A549 (cell line): ENCODE results near the gene KIR3DL2.
"Not testable (repeated sequence)": the region's sequence is repeated elsewhere in the genome, so short reads cannot be mapped to it uniquely, and the experiment has no call there.

Experiments used
- CBX2 ChIP-seq: fragments of 200-600 bp; sonication (generic); IDR thresholded peaks from 2 replicates; pipeline ENCODE4 v1.6.1; 2016; ENCODE audit warnings: low read depth, mild to moderate bottlenecking, borderline replicate concordance
- CEBPB ChIP-seq, 2 experiments: fragments of >200 bp in 1 of 2; sonication (Bioruptor Twin) in 1 of 2; formaldehyde crosslinking in 1 of 2; IDR thresholded peaks; 2 replicates each; pipeline ENCODE4 v1.6.1; 2012 to 2016
- CHD2 ChIP-seq: fragments of 150-350 bp; IDR thresholded peaks from 2 replicates; pipeline ENCODE4 v1.6.1; 2014; ENCODE audit warnings: low read length; ENCODE audit not compliant: partially characterized antibody
- CHD4 ChIP-seq: fragments of 200-600 bp; sonication (generic); IDR thresholded peaks from 2 replicates; pipeline ENCODE4 v1.6.1; 2016; ENCODE audit warnings: antibody characterized with exemption, mild to moderate bottlenecking, borderline replicate concordance
- EP300 ChIP-seq, 2 experiments: fragments of >200 bp; sonication (Bioruptor Twin); formaldehyde crosslinking; IDR thresholded peaks; 2 replicates in 1 of 2; 3 replicates in 1 of 2; pipeline ENCODE4 v1.6.1; 2016 to 2017
- ESRRA ChIP-seq: fragments of 150-350 bp; IDR thresholded peaks from 2 replicates; pipeline ENCODE4 v1.6.1; 2014; ENCODE audit warnings: mild to moderate bottlenecking, low read length, borderline replicate concordance
- RCOR1 ChIP-seq: fragments of 150-350 bp; IDR thresholded peaks from 2 replicates; pipeline ENCODE4 v1.6.1; 2014; ENCODE audit warnings: antibody characterized with exemption, low read length, low read depth
- SREBF2 ChIP-seq: fragments of 450-650 bp; IDR thresholded peaks from 2 replicates; pipeline ENCODE4 v1.6.1; 2014; ENCODE audit warnings: mild to moderate bottlenecking, moderate library complexity
- ZFP36 ChIP-seq: fragments of 450-650 bp; IDR thresholded peaks from 2 replicates; pipeline ENCODE4 v1.6.1; 2014; ENCODE audit warnings: borderline replicate concordance; ENCODE audit not compliant: partially characterized antibody
- ZNF302 ChIP-seq: fragments of 250-450 bp; sonication (Bioruptor Pico); IDR thresholded peaks from 2 replicates; pipeline ENCODE4 v1.9.0; 2021; ENCODE audit warnings: inconsistent platforms, mild to moderate bottlenecking, moderate library complexity
- TF ChIP-seq, protein P1 (sequence below): fragments of 450-650 bp; IDR thresholded peaks from 2 replicates; pipeline ENCODE4 v1.6.1; 2014; ENCODE audit warnings: antibody characterized with exemption
- TF ChIP-seq, protein P2 (sequence below): fragments of >200 bp; sonication (Bioruptor Twin); formaldehyde crosslinking; IDR thresholded peaks from 3 replicates; pipeline ENCODE4 v1.5.1; 2016
- TF ChIP-seq, protein P3 (sequence below): IDR thresholded peaks from 2 replicates; pipeline ENCODE4 v1.6.1; 2012

DNA sequence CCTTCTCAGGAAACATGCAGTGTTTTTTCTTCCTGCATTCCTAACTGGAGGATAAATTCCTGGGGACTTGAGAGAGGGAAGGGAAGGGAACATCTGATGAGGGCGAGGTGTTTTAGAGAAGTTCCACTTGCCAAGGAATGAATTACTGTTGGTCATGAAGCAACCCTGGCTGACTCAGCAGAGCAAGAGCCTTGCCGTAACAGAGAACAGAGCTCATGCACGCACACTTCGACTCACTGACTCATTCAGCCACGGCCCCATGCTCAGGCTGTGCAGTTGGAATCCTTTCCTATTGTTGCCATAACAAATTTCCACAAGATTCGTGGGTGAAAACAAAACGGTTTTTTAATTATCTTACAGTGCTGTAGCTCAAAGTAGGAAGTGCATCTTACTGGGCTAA, 24.9 kb upstream of the KIR3DL2 start:
- TF ChIP-seq ESRRA; CHD4; CBX2; CEBPB (IDR thresholded peaks at IDR 0.05); ZFP36; EP300 (IDR thresholded peaks at IDR 0.05); SREBF2; CHD2; ZNF302 (CRISPR knock-in tag); RCOR1: not testable (repeated sequence)
- TF ChIP-seq, protein P1, sequence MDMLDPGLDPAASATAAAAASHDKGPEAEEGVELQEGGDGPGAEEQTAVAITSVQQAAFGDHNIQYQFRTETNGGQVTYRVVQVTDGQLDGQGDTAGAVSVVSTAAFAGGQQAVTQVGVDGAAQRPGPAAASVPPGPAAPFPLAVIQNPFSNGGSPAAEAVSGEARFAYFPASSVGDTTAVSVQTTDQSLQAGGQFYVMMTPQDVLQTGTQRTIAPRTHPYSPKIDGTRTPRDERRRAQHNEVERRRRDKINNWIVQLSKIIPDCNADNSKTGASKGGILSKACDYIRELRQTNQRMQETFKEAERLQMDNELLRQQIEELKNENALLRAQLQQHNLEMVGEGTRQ, result not testable (repeated sequence)
- TF ChIP-seq, protein P2, sequence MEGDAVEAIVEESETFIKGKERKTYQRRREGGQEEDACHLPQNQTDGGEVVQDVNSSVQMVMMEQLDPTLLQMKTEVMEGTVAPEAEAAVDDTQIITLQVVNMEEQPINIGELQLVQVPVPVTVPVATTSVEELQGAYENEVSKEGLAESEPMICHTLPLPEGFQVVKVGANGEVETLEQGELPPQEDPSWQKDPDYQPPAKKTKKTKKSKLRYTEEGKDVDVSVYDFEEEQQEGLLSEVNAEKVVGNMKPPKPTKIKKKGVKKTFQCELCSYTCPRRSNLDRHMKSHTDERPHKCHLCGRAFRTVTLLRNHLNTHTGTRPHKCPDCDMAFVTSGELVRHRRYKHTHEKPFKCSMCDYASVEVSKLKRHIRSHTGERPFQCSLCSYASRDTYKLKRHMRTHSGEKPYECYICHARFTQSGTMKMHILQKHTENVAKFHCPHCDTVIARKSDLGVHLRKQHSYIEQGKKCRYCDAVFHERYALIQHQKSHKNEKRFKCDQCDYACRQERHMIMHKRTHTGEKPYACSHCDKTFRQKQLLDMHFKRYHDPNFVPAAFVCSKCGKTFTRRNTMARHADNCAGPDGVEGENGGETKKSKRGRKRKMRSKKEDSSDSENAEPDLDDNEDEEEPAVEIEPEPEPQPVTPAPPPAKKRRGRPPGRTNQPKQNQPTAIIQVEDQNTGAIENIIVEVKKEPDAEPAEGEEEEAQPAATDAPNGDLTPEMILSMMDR, result not testable (repeated sequence)
- TF ChIP-seq, protein P3, sequence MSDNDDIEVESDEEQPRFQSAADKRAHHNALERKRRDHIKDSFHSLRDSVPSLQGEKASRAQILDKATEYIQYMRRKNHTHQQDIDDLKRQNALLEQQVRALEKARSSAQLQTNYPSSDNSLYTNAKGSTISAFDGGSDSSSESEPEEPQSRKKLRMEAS, result not testable (repeated sequence)
